IPS-20b (cell line): Measurements from ENCODE around the gene ARHGEF33.

Experiments used
- H3K27ac ChIP-seq: one replicate; pipeline ENCODE4 v1.5.1; 2013; ENCODE audit warnings: low read length
- H3K27me3 ChIP-seq: 2 replicates; pipeline ENCODE4 v1.6.1; 2013; ENCODE audit warnings: mild to moderate bottlenecking, low read length, inconsistent platforms; ENCODE audit not compliant: insufficient read depth
- H3K36me3 ChIP-seq: 2 replicates; pipeline ENCODE4 v1.6.1; 2013; ENCODE audit warnings: low read depth, mild to moderate bottlenecking, inconsistent platforms, low read length, moderate library complexity; ENCODE audit not compliant: insufficient read depth
- H3K4me1 ChIP-seq: 2 replicates; pipeline ENCODE4 v1.6.1; 2013; ENCODE audit warnings: mild to moderate bottlenecking, control low read depth, inconsistent platforms, low read length, moderate library complexity; ENCODE audit not compliant: insufficient read depth
- H3K4me3 ChIP-seq: 2 replicates; pipeline ENCODE4 v1.5.1; 2013; ENCODE audit warnings: mild to moderate bottlenecking, low read length, inconsistent platforms
- H3K9ac ChIP-seq: 2 replicates; pipeline ENCODE4 v1.6.1; 2013; ENCODE audit warnings: low read depth, mild to moderate bottlenecking, inconsistent platforms, low read length, moderate library complexity
- H3K9me3 ChIP-seq: 2 replicates; pipeline ENCODE4 v1.6.1; 2013; ENCODE audit warnings: mild to moderate bottlenecking, low read depth, low read length, inconsistent platforms; ENCODE audit not compliant: insufficient read depth

Gene ARHGEF33

DNA sequence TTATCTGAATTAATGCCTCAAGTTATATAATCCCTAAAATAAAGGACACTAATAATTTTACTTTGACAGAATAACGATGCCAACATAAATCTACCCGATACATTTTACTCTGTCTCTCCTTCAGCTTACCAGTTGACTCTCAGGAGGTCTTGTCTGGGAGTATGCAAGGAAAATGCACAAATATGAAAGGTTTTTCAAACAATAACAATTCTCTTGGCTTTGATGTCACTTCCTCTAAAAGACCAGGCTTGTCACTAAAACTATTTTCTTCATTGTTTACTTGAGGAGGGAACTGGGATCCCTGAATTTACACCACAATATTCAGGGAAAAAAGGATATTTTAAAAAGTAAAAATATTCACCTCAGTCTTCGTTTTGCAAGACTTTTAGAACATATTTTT, 134.0 kb downstream of the ARHGEF33 start:
- H3K4me3 ChIP-seq = no peak overlapping the region
- H3K9ac ChIP-seq = no peak overlapping the region
- peaks cover 20% of the 10 kb centered on the region for H3K4me1 ChIP-seq
- H3K9me3 ChIP-seq = no peaks in the 10 kb centered on the region
- H3K36me3 ChIP-seq = peaks cover 12% of the 10 kb centered on the region
- H3K27me3 ChIP-seq = no peaks in the 10 kb centered on the region
- no peak overlapping the region for H3K27ac ChIP-seq

DNA sequence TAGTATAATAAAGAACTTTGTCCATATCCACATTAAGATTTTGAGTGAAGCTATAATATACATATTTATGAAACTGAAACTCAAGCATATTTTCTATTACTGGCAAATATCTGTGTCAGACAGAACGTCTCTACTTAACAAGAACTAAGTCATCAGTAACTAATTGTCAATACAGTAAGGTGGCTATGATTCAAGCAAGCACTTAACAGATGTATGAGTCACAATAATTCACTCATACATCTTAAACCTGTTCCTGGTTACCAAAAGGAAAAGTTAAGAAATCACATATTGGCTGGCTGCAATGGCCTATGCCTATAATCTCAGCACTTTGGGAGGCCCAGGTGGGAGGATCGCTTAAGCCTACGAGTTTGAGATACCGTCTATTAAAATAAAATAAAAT, 135.2 kb downstream of the ARHGEF33 start:
- H3K9ac ChIP-seq = no peak overlapping the region
- H3K4me1 ChIP-seq = peaks cover 12% of the 10 kb centered on the region
- no peaks in the 10 kb centered on the region for H3K9me3 ChIP-seq
- no peak overlapping the region for H3K4me3 ChIP-seq
- no peaks in the 10 kb centered on the region for H3K27me3 ChIP-seq
- no peak overlapping the region for H3K27ac ChIP-seq
- peaks cover 12% of the 10 kb centered on the region for H3K36me3 ChIP-seq
